ENCODE data around the gene POU6F1. TPM values are rescaled to one million over a fixed set of nuclear protein-coding genes. Genes with fewer than 3 reads are reported as not detected.
A peak's percentile ranks its signal among the peaks of the same experiment; 100 is the strongest.

The POU6F1 gene
- total and polyA plus RNA-seq, 9 of the 15 experiments (the other 6 are each of a cell fraction or from before 2014, with no cell fraction given), result 0.14 to 3.3 (median 1.1) TPM

DNA sequence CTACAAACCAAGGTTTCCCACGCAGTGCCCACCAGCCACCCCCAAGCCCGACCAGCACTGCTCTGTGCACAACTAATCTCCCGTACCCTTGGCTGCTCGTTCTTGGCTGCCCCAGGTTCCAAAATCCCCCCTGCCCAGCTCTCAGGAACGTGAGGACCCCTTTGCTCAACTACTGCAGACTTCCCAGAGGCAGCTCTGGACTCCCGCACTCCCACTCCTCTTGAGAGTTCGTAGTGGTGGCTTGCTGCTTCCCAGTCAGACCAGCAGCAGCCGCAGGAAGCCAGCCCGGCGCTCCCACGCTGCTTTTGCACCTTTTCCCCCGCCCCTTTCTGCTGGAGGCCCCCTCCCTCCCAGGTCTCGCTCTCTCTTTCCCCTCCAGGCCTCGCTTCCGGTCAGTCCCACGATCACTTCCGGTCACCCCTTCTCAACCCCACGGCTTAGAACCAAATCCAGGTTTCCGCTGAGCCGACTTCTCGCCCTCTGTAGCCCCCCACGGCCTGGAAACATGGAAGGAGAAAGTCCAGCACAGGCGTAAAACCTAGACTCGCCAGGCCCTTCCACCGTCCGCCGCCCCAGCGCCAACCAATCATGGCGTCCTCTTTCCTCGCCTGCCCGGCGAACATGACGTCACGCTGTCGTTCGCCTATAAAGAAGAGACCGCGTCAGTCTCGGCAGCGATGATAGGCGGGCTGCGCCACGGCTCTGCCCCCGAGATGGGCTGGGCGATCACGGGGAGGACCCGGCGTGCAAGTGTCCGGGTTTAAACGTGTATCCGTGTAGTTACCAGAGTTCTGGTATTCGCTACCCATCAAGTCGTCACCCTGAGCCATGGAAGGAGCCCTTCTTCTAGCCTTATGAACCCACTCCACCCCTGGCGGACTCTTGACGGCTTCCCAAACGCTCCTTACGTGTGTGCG, 45.1 kb downstream of the POU6F1 start, which contains the start of gene TFCP2 (continued):
- TF ChIP-seq, protein P1, sequence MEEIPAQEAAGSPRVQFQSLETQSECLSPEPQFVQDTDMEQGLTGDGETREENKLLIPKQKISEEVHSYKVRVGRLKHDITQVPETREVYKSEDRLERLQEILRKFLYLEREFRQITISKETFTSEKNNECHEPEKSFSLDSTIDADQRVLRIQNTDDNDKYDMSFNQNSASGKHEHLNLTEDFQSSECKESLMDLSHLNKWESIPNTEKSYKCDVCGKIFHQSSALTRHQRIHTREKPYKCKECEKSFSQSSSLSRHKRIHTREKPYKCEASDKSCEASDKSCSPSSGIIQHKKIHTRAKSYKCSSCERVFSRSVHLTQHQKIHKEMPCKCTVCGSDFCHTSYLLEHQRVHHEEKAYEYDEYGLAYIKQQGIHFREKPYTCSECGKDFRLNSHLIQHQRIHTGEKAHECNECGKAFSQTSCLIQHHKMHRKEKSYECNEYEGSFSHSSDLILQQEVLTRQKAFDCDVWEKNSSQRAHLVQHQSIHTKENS (CRISPR knock-in tag; IDR thresholded peaks at IDR 0.05), result no peak
- TF ChIP-seq MIER1 (IDR thresholded peaks at IDR 0.05; ENCODE audit: low read depth), result no peak
- TF ChIP-seq, protein P2, sequence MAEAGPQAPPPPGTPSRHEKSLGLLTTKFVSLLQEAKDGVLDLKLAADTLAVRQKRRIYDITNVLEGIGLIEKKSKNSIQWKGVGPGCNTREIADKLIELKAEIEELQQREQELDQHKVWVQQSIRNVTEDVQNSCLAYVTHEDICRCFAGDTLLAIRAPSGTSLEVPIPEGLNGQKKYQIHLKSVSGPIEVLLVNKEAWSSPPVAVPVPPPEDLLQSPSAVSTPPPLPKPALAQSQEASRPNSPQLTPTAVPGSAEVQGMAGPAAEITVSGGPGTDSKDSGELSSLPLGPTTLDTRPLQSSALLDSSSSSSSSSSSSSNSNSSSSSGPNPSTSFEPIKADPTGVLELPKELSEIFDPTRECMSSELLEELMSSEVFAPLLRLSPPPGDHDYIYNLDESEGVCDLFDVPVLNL (CRISPR knock-in tag; IDR thresholded peaks at IDR 0.05; ENCODE audit: low read depth), result no peak
- no peak for TF ChIP-seq NFIX (CRISPR knock-in tag; IDR thresholded peaks at IDR 0.05; ENCODE audit: low read depth)
- TF ChIP-seq ZNF347 (CRISPR knock-in tag; IDR thresholded peaks at IDR 0.05; ENCODE audit: low read depth), result no peak
- peak; percentile 54 for TF ChIP-seq PML (IDR thresholded peaks at IDR 0.05; ENCODE audit: low read length)
- TF ChIP-seq BRCA1 (IDR thresholded peaks at IDR 0.05), result no peak
- no peak for TF ChIP-seq BRCA1 (CRISPR knock-in tag; IDR thresholded peaks at IDR 0.05)
- TF ChIP-seq, protein P3, sequence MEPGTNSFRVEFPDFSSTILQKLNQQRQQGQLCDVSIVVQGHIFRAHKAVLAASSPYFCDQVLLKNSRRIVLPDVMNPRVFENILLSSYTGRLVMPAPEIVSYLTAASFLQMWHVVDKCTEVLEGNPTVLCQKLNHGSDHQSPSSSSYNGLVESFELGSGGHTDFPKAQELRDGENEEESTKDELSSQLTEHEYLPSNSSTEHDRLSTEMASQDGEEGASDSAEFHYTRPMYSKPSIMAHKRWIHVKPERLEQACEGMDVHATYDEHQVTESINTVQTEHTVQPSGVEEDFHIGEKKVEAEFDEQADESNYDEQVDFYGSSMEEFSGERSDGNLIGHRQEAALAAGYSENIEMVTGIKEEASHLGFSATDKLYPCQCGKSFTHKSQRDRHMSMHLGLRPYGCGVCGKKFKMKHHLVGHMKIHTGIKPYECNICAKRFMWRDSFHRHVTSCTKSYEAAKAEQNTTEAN (CRISPR knock-in tag; IDR thresholded peaks at IDR 0.05), result no peak
- no peak for TF ChIP-seq ZNF282 (CRISPR knock-in tag; IDR thresholded peaks at IDR 0.05)
- peak; percentile 44 for TF ChIP-seq ZSCAN29 (IDR thresholded peaks at IDR 0.05)
- TF ChIP-seq CBX3 (IDR thresholded peaks at IDR 0.05; ENCODE audit: borderline replicate concordance in 1 of 2, low read length in 2 of 2), result peak in 1 of 2 experiments; percentile 20; a peak in 1 of 3 replicates
- TF ChIP-seq, protein P4, sequence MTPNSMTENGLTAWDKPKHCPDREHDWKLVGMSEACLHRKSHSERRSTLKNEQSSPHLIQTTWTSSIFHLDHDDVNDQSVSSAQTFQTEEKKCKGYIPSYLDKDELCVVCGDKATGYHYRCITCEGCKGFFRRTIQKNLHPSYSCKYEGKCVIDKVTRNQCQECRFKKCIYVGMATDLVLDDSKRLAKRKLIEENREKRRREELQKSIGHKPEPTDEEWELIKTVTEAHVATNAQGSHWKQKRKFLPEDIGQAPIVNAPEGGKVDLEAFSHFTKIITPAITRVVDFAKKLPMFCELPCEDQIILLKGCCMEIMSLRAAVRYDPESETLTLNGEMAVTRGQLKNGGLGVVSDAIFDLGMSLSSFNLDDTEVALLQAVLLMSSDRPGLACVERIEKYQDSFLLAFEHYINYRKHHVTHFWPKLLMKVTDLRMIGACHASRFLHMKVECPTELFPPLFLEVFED (CRISPR knock-in tag; conservative IDR thresholded peaks at IDR 0.05), result peak; percentile 91
- peak; percentile 75 for TF ChIP-seq SAP30 (IDR thresholded peaks at IDR 0.05; ENCODE audit: borderline replicate concordance, insufficient read depth, low read depth, low read length, poor library complexity, severe bottlenecking)
- TF ChIP-seq, protein P5, sequence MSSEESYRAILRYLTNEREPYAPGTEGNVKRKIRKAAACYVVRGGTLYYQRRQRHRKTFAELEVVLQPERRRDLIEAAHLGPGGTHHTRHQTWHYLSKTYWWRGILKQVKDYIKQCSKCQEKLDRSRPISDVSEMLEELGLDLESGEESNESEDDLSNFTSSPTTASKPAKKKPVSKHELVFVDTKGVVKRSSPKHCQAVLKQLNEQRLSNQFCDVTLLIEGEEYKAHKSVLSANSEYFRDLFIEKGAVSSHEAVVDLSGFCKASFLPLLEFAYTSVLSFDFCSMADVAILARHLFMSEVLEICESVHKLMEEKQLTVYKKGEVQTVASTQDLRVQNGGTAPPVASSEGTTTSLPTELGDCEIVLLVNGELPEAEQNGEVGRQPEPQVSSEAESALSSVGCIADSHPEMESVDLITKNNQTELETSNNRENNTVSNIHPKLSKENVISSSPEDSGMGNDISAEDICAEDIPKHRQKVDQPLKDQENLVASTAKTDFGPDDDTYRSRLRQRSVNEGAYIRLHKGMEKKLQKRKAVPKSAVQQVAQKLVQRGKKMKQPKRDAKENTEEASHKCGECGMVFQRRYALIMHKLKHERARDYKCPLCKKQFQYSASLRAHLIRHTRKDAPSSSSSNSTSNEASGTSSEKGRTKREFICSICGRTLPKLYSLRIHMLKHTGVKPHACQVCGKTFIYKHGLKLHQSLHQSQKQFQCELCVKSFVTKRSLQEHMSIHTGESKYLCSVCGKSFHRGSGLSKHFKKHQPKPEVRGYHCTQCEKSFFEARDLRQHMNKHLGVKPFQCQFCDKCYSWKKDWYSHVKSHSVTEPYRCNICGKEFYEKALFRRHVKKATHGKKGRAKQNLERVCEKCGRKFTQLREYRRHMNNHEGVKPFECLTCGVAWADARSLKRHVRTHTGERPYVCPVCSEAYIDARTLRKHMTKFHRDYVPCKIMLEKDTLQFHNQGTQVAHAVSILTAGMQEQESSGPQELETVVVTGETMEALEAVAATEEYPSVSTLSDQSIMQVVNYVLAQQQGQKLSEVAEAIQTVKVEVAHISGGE (CRISPR knock-in tag; IDR thresholded peaks at IDR 0.05), result peak in 2 of 3 experiments; percentile 81 to 97; a peak in 4 of 6 replicates
- no peak for TF ChIP-seq ZNF75A (CRISPR knock-in tag; IDR thresholded peaks at IDR 0.05)

Data from K562 (cell line).